ENCODE measurements around the gene OR5AP2. TPM values are rescaled to one million over a fixed set of nuclear protein-coding genes. Genes with fewer than 3 reads are reported as not detected.
"Not testable (repeated sequence)": the region's sequence is repeated elsewhere in the genome, so short reads cannot be mapped to it uniquely, and the experiment has no call there.

OR5AP2 gene
- polyA plus RNA-seq (2013, experiment 1 of 2): not detected
- not detected for polyA plus RNA-seq (2013, experiment 2 of 2)

GRCh38 chr11:56642339-56642738 lies at the start of gene OR5AP2:
TSS of gene OR5AP2 (minus strand) at chr11:56642439. CDS start at chr11:56642439, 0 bp downstream.
- Histone ChIP-seq H4K5ac (ENCODE audit: low read length) (no peak within 1 kb of the TSS), H4K8ac (ENCODE audit: low read depth, low read length) (no peak within 1 kb of the TSS), H3K56ac (ENCODE audit: low read length) (no peak within 1 kb of the TSS), H3K79me2 (ENCODE audit: control insufficient read depth, insufficient read depth, low read length) (no peaks in the 10 kb centered on the region), H3K4me3 (ENCODE audit: low read length) (no peak within 1 kb of the TSS), H3K4me1 (ENCODE audit: control insufficient read depth, low read depth, low read length) (no peaks in the 10 kb centered on the region), H3K23ac (ENCODE audit: low read length) (no peak within 1 kb of the TSS), H2BK15ac (replicated peaks; ENCODE audit: low read depth) (no peak within 1 kb of the TSS), H2AK5ac (ENCODE audit: low read length) (no peak within 1 kb of the TSS), H3K27ac (ENCODE audit: low read depth, low read length) (no peak within 1 kb of the TSS), H3K4me2 (ENCODE audit: low read length) (no peak within 1 kb of the TSS), H3K79me1 (ENCODE audit: low read length) (no peaks in the 10 kb centered on the region), H3K9ac (ENCODE audit: low read length) (no peak within 1 kb of the TSS), H2BK5ac (ENCODE audit: low read length) (no peak within 1 kb of the TSS), H3K4ac (ENCODE audit: low read depth, low read length) (no peak within 1 kb of the TSS), H3K36me3 (ENCODE audit: control insufficient read depth, insufficient read depth, low read length) (no peaks in the 10 kb centered on the region), H3K18ac (ENCODE audit: low read length) (no peak within 1 kb of the TSS), H2BK120ac (ENCODE audit: low read depth, low read length) (no peak within 1 kb of the TSS), H3K27me3 (ENCODE audit: insufficient read depth, low read length, poor library complexity) (no peaks in the 10 kb centered on the region)
- no CpG with 5 or more reads among the region's 2 CpGs for WGBS (ENCODE audit: extremely low coverage, insufficient coverage, low lambda C conversion rate)
- no peak for DNase-seq

GRCh38 chr11:56691179-56691578 lies 48.9 kb upstream of the OR5AP2 start:
- H3K4me2 ChIP-seq (ENCODE audit: low read length); H3K27ac ChIP-seq (ENCODE audit: low read depth, low read length); H3K4me1 ChIP-seq (ENCODE audit: control insufficient read depth, low read depth, low read length); H2BK15ac ChIP-seq (replicated peaks; ENCODE audit: low read depth); H3K9ac ChIP-seq (ENCODE audit: low read length); H3K56ac ChIP-seq (ENCODE audit: low read length); H4K8ac ChIP-seq (ENCODE audit: low read depth, low read length); H3K4me3 ChIP-seq (ENCODE audit: low read length); H3K4ac ChIP-seq (ENCODE audit: low read depth, low read length); DNase-seq; H4K5ac ChIP-seq (ENCODE audit: low read length); H3K79me2 ChIP-seq (ENCODE audit: control insufficient read depth, insufficient read depth, low read length); H2BK5ac ChIP-seq (ENCODE audit: low read length); H3K23ac ChIP-seq (ENCODE audit: low read length); H3K18ac ChIP-seq (ENCODE audit: low read length); H2BK120ac ChIP-seq (ENCODE audit: low read depth, low read length); H3K36me3 ChIP-seq (ENCODE audit: control insufficient read depth, insufficient read depth, low read length); H3K27me3 ChIP-seq (ENCODE audit: insufficient read depth, low read length, poor library complexity); H2AK5ac ChIP-seq (ENCODE audit: low read length); H3K79me1 ChIP-seq (ENCODE audit: low read length): not testable (repeated sequence)
- WGBS (ENCODE audit: extremely low coverage, insufficient coverage, low lambda C conversion rate): no CpG with 5 or more reads among the region's 3 CpGs

GRCh38 chr11:56688554-56689100 lies 46.4 kb upstream of the OR5AP2 start:
- no peak overlapping the region for H4K8ac ChIP-seq (ENCODE audit: low read depth, low read length)
- H3K4me1 ChIP-seq (ENCODE audit: control insufficient read depth, low read depth, low read length): no peaks in the 10 kb centered on the region
- no peak overlapping the region for H2BK15ac ChIP-seq (replicated peaks; ENCODE audit: low read depth)
- H3K27me3 ChIP-seq (ENCODE audit: insufficient read depth, low read length, poor library complexity): no peaks in the 10 kb centered on the region
- H2AK5ac ChIP-seq (ENCODE audit: low read length): no peak overlapping the region
- no peak overlapping the region for H3K4me2 ChIP-seq (ENCODE audit: low read length)
- no peak overlapping the region for H3K56ac ChIP-seq (ENCODE audit: low read length)
- H3K79me2 ChIP-seq (ENCODE audit: control insufficient read depth, insufficient read depth, low read length): no peaks in the 10 kb centered on the region
- H3K23ac ChIP-seq (ENCODE audit: low read length): no peak overlapping the region
- H3K27ac ChIP-seq (ENCODE audit: low read depth, low read length): no peak overlapping the region
- WGBS (ENCODE audit: extremely low coverage, insufficient coverage, low lambda C conversion rate): no CpG with 5 or more reads among the region's 1 CpG
- H3K4ac ChIP-seq (ENCODE audit: low read depth, low read length): no peak overlapping the region
- DNase-seq: peak; percentile 15
- H2BK120ac ChIP-seq (ENCODE audit: low read depth, low read length): no peak overlapping the region
- H4K5ac ChIP-seq (ENCODE audit: low read length): no peak overlapping the region
- no peaks in the 10 kb centered on the region for H3K36me3 ChIP-seq (ENCODE audit: control insufficient read depth, insufficient read depth, low read length)
- H3K18ac ChIP-seq (ENCODE audit: low read length): no peak overlapping the region
- H3K4me3 ChIP-seq (ENCODE audit: low read length): no peak overlapping the region
- H2BK5ac ChIP-seq (ENCODE audit: low read length): no peak overlapping the region
- H3K9ac ChIP-seq (ENCODE audit: low read length): no peak overlapping the region
- no peaks in the 10 kb centered on the region for H3K79me1 ChIP-seq (ENCODE audit: low read length)

GRCh38 chr11:56670984-56671383 lies 28.7 kb upstream of the OR5AP2 start:
- no peak overlapping the region for H2AK5ac ChIP-seq (ENCODE audit: low read length)
- H3K79me2 ChIP-seq (ENCODE audit: control insufficient read depth, insufficient read depth, low read length): no peaks in the 10 kb centered on the region
- no peak overlapping the region for H3K4ac ChIP-seq (ENCODE audit: low read depth, low read length)
- no peak for DNase-seq
- H3K18ac ChIP-seq (ENCODE audit: low read length): no peak overlapping the region
- H3K4me3 ChIP-seq (ENCODE audit: low read length): no peak overlapping the region
- no peak overlapping the region for H3K56ac ChIP-seq (ENCODE audit: low read length)
- no peak overlapping the region for H2BK5ac ChIP-seq (ENCODE audit: low read length)
- H4K5ac ChIP-seq (ENCODE audit: low read length): no peak overlapping the region
- H4K8ac ChIP-seq (ENCODE audit: low read depth, low read length): no peak overlapping the region
- H3K23ac ChIP-seq (ENCODE audit: low read length): no peak overlapping the region
- H3K9ac ChIP-seq (ENCODE audit: low read length): no peak overlapping the region
- no peak overlapping the region for H2BK120ac ChIP-seq (ENCODE audit: low read depth, low read length)
- WGBS (ENCODE audit: extremely low coverage, insufficient coverage, low lambda C conversion rate): no CpG with 5 or more reads among the region's 2 CpGs
- no peak overlapping the region for H3K27ac ChIP-seq (ENCODE audit: low read depth, low read length)
- H3K4me1 ChIP-seq (ENCODE audit: control insufficient read depth, low read depth, low read length): no peaks in the 10 kb centered on the region
- no peak overlapping the region for H2BK15ac ChIP-seq (replicated peaks; ENCODE audit: low read depth)
- H3K36me3 ChIP-seq (ENCODE audit: control insufficient read depth, insufficient read depth, low read length): no peaks in the 10 kb centered on the region
- no peaks in the 10 kb centered on the region for H3K79me1 ChIP-seq (ENCODE audit: low read length)
- H3K4me2 ChIP-seq (ENCODE audit: low read length): no peak overlapping the region
- no peaks in the 10 kb centered on the region for H3K27me3 ChIP-seq (ENCODE audit: insufficient read depth, low read length, poor library complexity)

- Histone ChIP-seq H3K4me3 (ENCODE audit: low read length) (no peak within 1 kb of the TSS), H2BK5ac (ENCODE audit: low read length) (no peak within 1 kb of the TSS), H3K4ac (ENCODE audit: low read depth, low read length) (no peak within 1 kb of the TSS), H2BK15ac (replicated peaks; ENCODE audit: low read depth) (no peak within 1 kb of the TSS), H2BK120ac (ENCODE audit: low read depth, low read length) (no peak within 1 kb of the TSS), H3K4me1 (ENCODE audit: control insufficient read depth, low read depth, low read length) (peaks cover 3% of the 10 kb centered on the region), H3K36me3 (ENCODE audit: control insufficient read depth, insufficient read depth, low read length) (no peaks in the 10 kb centered on the region), H3K9ac (ENCODE audit: low read length) (no peak within 1 kb of the TSS), H3K79me2 (ENCODE audit: control insufficient read depth, insufficient read depth, low read length) (no peaks in the 10 kb centered on the region), H2AK5ac (ENCODE audit: low read length) (no peak within 1 kb of the TSS), H3K23ac (ENCODE audit: low read length) (no peak within 1 kb of the TSS), H3K79me1 (ENCODE audit: low read length) (no peaks in the 10 kb centered on the region), H4K5ac (ENCODE audit: low read length) (no peak within 1 kb of the TSS), H3K56ac (ENCODE audit: low read length) (no peak within 1 kb of the TSS), H4K8ac (ENCODE audit: low read depth, low read length) (no peak within 1 kb of the TSS), H3K4me2 (ENCODE audit: low read length) (no peak within 1 kb of the TSS), H3K27me3 (ENCODE audit: insufficient read depth, low read length, poor library complexity) (no peaks in the 10 kb centered on the region), H3K27ac (ENCODE audit: low read depth, low read length) (no peak within 1 kb of the TSS), H3K18ac (ENCODE audit: low read length) (no peak within 1 kb of the TSS)
- WGBS (ENCODE audit: extremely low coverage, insufficient coverage, low lambda C conversion rate): no CpG with 5 or more reads among the region's 2 CpGs
- no peak for DNase-seq
Observed at GRCh38 chr11:56663386-56663785, 21.1 kb upstream of the OR5AP2 start, which contains the start of gene OR5AR1. TSS of gene OR5AR1 (plus strand) at chr11:56663686. CDS start at chr11:56663686, 0 bp downstream.

- Histone ChIP-seq H2BK120ac (ENCODE audit: low read depth, low read length) (no peak overlapping the region), H3K4me3 (ENCODE audit: low read length) (no peak overlapping the region), H3K4ac (ENCODE audit: low read depth, low read length) (no peak overlapping the region), H3K9ac (ENCODE audit: low read length) (no peak overlapping the region), H3K27ac (ENCODE audit: low read depth, low read length) (no peak overlapping the region), H3K23ac (ENCODE audit: low read length) (no peak overlapping the region), H2BK15ac (replicated peaks; ENCODE audit: low read depth) (no peak overlapping the region), H3K27me3 (ENCODE audit: insufficient read depth, low read length, poor library complexity) (no peaks in the 10 kb centered on the region), H3K4me1 (ENCODE audit: control insufficient read depth, low read depth, low read length) (peaks cover 3% of the 10 kb centered on the region), H3K18ac (ENCODE audit: low read length) (no peak overlapping the region), H3K4me2 (ENCODE audit: low read length) (no peak overlapping the region), H3K79me1 (ENCODE audit: low read length) (no peaks in the 10 kb centered on the region), H3K36me3 (ENCODE audit: control insufficient read depth, insufficient read depth, low read length) (no peaks in the 10 kb centered on the region), H2BK5ac (ENCODE audit: low read length) (no peak overlapping the region), H3K79me2 (ENCODE audit: control insufficient read depth, insufficient read depth, low read length) (no peaks in the 10 kb centered on the region), H4K8ac (ENCODE audit: low read depth, low read length) (no peak overlapping the region), H2AK5ac (ENCODE audit: low read length) (no peak overlapping the region), H4K5ac (ENCODE audit: low read length) (no peak overlapping the region), H3K56ac (ENCODE audit: low read length) (no peak overlapping the region)
- WGBS (ENCODE audit: extremely low coverage, insufficient coverage, low lambda C conversion rate): no CpG with 5 or more reads among the region's 3 CpGs
- DNase-seq: peak; percentile 19
Observed at GRCh38 chr11:56659755-56660154, 17.5 kb upstream of the OR5AP2 start.
